ENCODE results near the gene GJB3.
A peak's percentile ranks its signal among the peaks of the same experiment; 100 is the strongest.
"Not testable (repeated sequence)": the region's sequence is repeated elsewhere in the genome, so short reads cannot be mapped to it uniquely, and the experiment has no call there.

Gene GJB3

GRCh38 chr1:34785231-34785874 is 4.3 kb downstream of the GJB3 start:
- no peak for DNase-seq (ENCODE audit: low read depth, low spot score)

DNA sequence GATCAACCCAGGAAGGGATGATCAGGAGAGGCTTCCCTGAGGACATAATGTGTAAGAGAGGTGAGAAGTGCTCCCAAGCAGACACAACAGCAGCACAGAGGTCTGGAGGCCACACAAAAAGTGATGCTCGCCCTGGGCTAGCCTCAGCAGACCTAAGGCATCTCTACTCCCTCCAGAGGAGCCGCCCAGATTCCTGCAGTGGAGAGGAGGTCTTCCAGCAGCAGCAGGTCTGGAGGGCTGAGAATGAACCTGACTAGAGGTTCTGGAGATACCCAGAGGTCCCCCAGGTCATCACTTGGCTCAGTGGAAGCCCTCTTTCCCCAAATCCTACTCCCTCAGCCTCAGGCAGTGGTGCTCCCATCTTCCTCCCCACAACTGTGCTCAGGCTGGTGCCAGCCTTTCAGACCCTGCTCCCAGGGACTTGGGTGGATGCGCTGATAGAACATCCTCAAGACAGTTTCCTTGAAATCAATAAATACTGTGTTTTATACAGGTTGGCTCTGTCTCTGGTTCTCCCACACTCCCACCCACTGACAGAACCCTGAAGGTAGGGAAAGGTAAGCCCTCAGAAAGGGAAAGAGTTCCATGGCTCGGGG is 5.0 kb downstream of the GJB3 start:
- no peak for DNase-seq (ENCODE audit: low read depth, low spot score)

DNA sequence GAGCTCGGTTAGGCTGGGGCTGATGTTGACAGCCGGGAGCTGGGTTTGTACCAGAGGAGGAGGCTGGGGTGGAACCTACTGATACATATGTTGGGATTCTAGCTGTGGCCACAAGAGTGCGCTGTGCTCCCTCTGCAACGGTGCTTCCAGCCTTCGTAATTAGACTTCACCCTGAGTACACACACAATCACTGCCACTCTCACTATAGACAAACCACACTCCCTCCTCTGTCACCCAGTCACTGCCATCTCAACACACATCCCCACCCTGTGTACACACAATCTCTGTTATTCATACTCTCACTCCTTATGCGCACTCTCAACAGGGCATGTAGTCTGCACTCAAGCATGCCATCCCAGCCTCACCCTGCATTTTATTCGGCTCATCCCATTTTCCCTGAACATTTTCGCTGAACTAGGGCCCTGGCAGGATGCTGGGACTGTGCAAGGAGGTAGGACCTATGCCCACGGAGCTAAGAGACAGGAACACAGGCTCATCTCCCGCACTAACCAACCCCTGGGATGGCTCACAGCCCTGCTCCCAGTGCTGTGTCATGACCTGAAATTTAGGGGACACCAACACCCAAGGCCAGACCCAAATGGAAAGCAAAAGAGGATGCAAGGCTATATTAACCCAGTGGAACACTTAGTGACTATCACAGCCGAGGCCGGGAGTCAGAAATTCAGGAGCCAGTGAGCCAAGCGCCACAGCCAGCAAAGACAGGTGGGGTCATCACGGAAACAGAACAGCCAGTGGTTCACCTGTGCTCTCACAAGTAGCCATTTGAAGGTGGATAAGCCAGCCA is 5.7 kb downstream of the GJB3 start:
- peak; percentile 84 for DNase-seq (ENCODE audit: low read depth, low spot score)

- peak; percentile 69 for DNase-seq (ENCODE audit: low read depth, low spot score)
Measured at GRCh38 chr1:34787461-34788420, 6.7 kb downstream of the GJB3 start.

DNA sequence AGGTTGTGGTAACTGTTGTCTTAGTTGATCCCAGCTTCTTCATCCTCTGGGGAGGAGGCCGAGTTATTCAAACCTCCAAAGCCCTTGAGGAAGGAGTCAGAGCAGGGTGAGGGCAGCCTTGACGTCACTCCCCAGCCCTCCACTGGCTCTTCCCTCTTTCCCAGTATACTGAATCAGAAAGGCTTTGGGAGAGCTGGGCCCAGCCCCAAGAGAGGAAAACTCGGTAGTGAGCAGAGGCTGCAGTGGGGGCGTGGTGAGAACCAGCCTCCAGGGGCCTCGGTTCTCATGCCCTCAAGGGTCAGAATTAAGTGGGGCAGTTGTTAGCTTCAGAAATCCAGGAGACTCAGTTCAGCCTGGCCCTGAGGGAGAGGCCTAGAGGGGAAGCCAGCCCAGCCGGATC is 10.0 kb downstream of the GJB3 start:
- DNase-seq (ENCODE audit: low read depth, low spot score) = no peak

DNA sequence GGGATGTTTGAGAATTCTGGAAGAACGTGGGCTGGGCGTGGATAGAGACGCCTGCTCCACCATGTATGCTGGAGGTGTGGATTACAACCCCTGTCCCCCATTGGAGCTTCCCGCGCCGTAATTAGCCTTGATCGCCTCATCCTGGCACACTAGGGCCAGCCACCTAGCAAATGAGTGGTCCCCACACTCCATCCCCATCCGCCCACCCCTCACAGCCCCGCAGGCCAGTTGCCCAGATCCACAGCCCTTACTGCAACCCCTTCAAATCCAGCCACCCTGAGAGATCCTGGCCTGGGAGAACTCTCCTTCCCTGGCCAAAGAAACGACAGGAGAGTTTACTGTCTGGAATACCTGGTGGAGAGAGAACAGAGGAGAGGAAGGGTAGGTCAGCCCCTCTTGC is 11.4 kb downstream of the GJB3 start:
- no peak for DNase-seq (ENCODE audit: low read depth, low spot score)

DNA sequence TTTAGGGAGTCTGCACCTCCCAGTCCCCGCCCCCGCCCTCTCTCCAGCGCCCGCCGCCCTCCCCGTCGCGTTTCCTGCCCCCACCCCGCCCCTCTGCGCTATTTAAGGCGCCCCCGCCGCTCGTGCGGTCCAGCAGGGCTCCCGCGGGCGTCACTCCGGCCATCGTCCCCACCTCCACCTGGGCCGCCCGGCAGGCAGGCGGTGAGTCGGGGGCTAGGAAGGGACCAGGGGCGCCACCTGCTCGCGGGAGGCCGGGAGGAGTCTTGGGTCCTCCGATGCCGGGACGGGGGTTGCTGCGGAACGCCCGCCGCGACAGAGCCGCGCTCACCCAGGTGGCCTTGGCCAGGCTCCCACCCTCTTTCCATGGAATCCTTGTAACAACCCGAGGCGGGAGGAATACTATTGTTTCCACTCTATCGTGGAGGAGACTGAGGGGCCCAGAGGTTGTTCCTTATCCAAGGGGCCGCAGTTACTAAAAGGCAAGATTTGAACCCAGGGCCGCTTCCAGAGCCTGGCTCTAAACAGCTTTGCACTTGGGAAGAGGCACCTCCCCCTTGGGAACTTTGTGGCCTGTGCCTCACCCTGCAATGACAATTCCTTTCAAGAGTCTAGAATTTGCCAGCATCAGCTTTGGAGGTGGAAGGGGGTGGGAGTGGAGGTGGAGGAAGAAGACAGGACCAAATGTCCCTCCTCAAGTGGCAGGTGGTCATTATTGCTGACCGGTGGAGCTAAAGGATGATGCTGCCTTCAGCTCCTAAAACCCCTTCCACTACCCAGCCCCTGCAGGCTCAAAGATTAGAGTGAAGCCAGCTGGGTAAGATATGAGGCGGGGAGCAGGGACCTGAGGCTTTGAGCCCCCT is 12.1 kb downstream of the GJB3 start, which contains the start of gene GJA4:
GJA4 (plus strand) TSS at position 132 of the 860 bp plus-strand sequence. CDS start 1,215 bp downstream, outside the sequence.
- DNase-seq (ENCODE audit: low read depth, low spot score) = no peak

GRCh38 chr1:34794001-34794789 is 13.2 kb downstream of the GJB3 start:
- no peak for DNase-seq (ENCODE audit: low read depth, low spot score)

GRCh38 chr1:34794790-34795180 is 13.8 kb downstream of the GJB3 start:
- DNase-seq (ENCODE audit: low read depth, low spot score) = no peak

- no peak for DNase-seq (ENCODE audit: low read depth, low spot score)
Measured at GRCh38 chr1:34795916-34796315, 14.9 kb downstream of the GJB3 start.

GRCh38 chr1:34796990-34797389 is 16.0 kb downstream of the GJB3 start:
- DNase-seq (ENCODE audit: low read depth, low spot score) = no peak

DNA sequence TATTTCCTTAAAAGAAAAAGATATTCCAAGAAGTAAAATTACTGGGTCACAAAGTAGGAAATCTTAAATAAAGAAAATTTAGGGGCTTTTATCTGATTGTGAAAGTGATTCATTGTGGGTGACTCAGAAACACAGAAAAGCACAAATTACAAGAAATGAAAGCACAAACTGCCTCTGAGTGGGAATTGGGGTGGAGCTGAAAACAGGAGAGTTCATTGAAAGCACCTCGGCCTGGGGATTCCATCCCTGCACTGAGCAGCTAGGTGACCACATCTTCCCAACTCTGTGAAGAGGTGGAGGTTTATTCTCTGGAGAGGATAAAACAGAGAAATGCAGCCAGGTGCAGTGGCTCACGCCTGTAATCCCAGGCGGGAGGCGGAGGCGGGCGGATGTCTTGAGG is 19.2 kb downstream of the GJB3 start:
- no peak for DNase-seq (ENCODE audit: low read depth, low spot score)

DNA sequence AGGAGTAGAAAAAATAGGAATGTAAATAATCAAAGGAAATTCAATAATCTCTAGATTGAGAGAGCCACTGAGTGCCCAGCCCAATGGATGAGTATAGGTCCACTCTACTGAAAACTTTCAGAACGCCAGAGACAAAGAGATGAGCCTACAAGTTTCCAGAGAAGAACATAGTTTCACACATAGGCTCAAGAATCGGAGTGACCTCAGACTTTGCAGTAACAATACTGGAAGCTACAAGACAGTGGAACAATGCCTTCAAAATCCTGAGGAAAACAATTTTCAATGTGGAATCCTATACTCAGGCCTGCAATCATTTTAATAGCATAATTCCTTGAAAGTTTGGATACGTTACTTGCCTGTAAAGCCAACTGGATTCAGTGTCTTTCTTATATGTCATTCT is 22.8 kb downstream of the GJB3 start:
- no peak for DNase-seq (ENCODE audit: low read depth, low spot score)

GRCh38 chr1:34806396-34806795 is 25.4 kb downstream of the GJB3 start:
- DNase-seq (ENCODE audit: low read depth, low spot score) = no peak

DNA sequence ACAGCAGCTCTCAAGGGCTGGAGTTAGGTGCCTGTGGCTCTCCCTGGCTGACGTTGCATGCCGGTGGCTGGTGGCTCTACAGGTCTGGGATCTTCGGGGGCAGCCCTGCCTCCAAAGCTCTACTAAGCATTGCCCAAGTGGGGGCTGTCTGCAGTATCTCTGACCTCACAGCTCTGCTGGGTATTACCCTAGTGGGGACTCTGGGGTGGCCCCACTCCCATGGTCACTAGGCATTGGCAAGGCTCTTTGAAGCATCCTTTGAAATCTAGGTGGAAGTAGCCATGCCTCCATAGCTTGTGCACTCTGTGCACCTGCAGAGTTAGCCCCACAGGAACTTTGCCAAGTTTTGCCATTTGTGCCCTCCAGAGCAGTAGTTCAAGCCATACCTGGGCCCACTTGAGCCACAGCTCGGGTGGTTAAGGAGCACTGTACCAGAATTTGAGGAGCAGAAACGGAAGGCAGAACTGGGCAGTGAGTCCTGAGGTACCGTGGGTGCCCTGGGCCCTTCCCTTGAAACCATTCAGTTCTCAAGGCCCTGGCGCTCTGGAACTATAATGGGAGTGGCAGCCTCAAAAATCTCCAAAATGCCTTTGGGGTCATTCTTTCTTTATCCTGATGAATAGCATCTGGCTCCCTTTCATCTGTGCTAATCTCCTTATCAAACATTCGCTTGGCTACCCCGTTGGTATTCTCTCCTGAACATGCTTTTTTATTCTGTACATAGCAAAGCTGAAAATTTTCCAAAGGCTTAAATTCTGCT is 27.2 kb downstream of the GJB3 start:
- no peak for DNase-seq (ENCODE audit: low read depth, low spot score)

- DNase-seq (ENCODE audit: low read depth, low spot score) = not testable (repeated sequence)
Measured at GRCh38 chr1:34810781-34811180, 29.8 kb downstream of the GJB3 start.

GRCh38 chr1:34816332-34816731 is 35.3 kb downstream of the GJB3 start:
- DNase-seq (ENCODE audit: low read depth, low spot score) = no peak

DNA sequence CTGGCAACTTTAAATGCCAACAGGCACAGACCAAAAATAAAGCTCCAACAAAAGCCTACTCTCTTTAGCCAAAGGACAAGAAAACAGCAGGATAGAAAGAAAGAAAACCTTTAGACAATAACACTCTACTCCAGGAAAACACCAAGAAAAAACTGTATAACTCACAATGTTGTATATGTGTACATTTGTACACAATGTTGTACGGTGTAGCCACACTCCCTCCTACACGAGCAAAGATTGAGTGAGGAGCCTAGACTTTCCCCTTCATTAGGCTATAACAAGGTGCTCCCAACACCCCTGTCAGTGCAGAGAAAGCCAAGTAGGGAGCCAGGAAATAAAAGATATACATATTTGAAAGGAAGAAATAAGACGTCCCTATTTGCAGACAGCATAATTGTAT is 35.8 kb downstream of the GJB3 start:
- no peak for DNase-seq (ENCODE audit: low read depth, low spot score)

GRCh38 chr1:34818862-34819261 is 37.8 kb downstream of the GJB3 start:
- DNase-seq (ENCODE audit: low read depth, low spot score) = not testable (repeated sequence)

Data from ELF-1 (cell line).